Hair follicular keratinocyte (primary cell): ENCODE measurements around the gene SDK1. TPM values are rescaled to one million over a fixed set of nuclear protein-coding genes. Genes with fewer than 3 reads are reported as not detected.

ENCODE experiments used
- total RNA-seq: library from RNA; depleted of rRNA; stranded (reverse); fragments of >200 nt; gene quantifications from 2 replicates; pipeline ENCODE4 v1.2.3, GENCODE V29; 2015

SDK1 gene
- total RNA-seq = 1.1 and 1.6 TPM in 2 replicates

GRCh38 chr7:3300651-3301448 is at the start of gene SDK1:
Gene SDK1, plus strand, starts transcription at chr7:3301252. Its CDS starts 335 bp downstream, at chr7:3301587.

